ENCODE results near the gene NFE2. TPM values are rescaled to one million over a fixed set of nuclear protein-coding genes. Genes with fewer than 3 reads are reported as not detected.

NFE2 gene
- total RNA-seq, 1 donor, result 1.4 TPM

GRCh38 chr12:54277823-54278276 is 23.0 kb downstream of the NFE2 start:
- H2AFZ ChIP-seq (ENCODE audit: low read length), result no peak overlapping the region
- H3K9me3 ChIP-seq (ENCODE audit: low read depth, low read length), result no peaks in the 10 kb centered on the region
- H3K4me3 ChIP-seq (ENCODE audit: insufficient read depth, low read length), result peak overlapping the region; percentile 97
- peaks cover 22% of the 10 kb centered on the region for H4K20me1 ChIP-seq (ENCODE audit: insufficient read depth, low read length)
- H3K79me2 ChIP-seq (ENCODE audit: insufficient read depth, low read length), result peaks cover 88% of the 10 kb centered on the region
- peaks cover 28% of the 10 kb centered on the region for H3K36me3 ChIP-seq (ENCODE audit: insufficient read depth, low read length)
- peak; percentile 83 for DNase-seq (ENCODE audit: insufficient read length, low spot score, missing footprints)
- peaks cover 27% of the 10 kb centered on the region for H3K4me1 ChIP-seq (ENCODE audit: insufficient read depth, low read length)
- H3K27me3 ChIP-seq (ENCODE audit: insufficient read depth, low read length), result no peaks in the 10 kb centered on the region
- H3K4me2 ChIP-seq (ENCODE audit: insufficient read depth, low read length), result peak overlapping the region; percentile 99
- TF ChIP-seq CTCF (IDR thresholded peaks at IDR 0.05; ENCODE audit: extremely low read depth, low read depth, low read length), result no peak
- peak overlapping the region; percentile 99 for H3K27ac ChIP-seq (ENCODE audit: low read depth, low read length)

- H3K4me2 ChIP-seq (ENCODE audit: insufficient read depth, low read length), result no peak overlapping the region
- H3K79me2 ChIP-seq (ENCODE audit: insufficient read depth, low read length), result peaks cover 85% of the 10 kb centered on the region
- no peak for DNase-seq (ENCODE audit: insufficient read length, low spot score, missing footprints)
- no peaks in the 10 kb centered on the region for H3K27me3 ChIP-seq (ENCODE audit: insufficient read depth, low read length)
- no peak overlapping the region for H2AFZ ChIP-seq (ENCODE audit: low read length)
- peaks cover 7% of the 10 kb centered on the region for H4K20me1 ChIP-seq (ENCODE audit: insufficient read depth, low read length)
- TF ChIP-seq CTCF (IDR thresholded peaks at IDR 0.05; ENCODE audit: extremely low read depth, low read depth, low read length), result no peak
- H3K9me3 ChIP-seq (ENCODE audit: low read depth, low read length), result no peaks in the 10 kb centered on the region
- peak overlapping the region; percentile 31 for H3K27ac ChIP-seq (ENCODE audit: low read depth, low read length)
- peaks cover 14% of the 10 kb centered on the region for H3K36me3 ChIP-seq (ENCODE audit: insufficient read depth, low read length)
- H3K4me1 ChIP-seq (ENCODE audit: insufficient read depth, low read length), result peaks cover 13% of the 10 kb centered on the region
- H3K4me3 ChIP-seq (ENCODE audit: insufficient read depth, low read length), result no peak overlapping the region
Measured at GRCh38 chr12:54276368-54276767, 24.4 kb downstream of the NFE2 start.

GRCh38 chr12:54273981-54274380 is 26.8 kb downstream of the NFE2 start:
- Histone ChIP-seq H3K36me3 (ENCODE audit: insufficient read depth, low read length) (peaks cover 13% of the 10 kb centered on the region), H3K27ac (ENCODE audit: low read depth, low read length) (no peak overlapping the region), H3K79me2 (ENCODE audit: insufficient read depth, low read length) (peaks cover 88% of the 10 kb centered on the region), H3K27me3 (ENCODE audit: insufficient read depth, low read length) (no peaks in the 10 kb centered on the region), H3K4me2 (ENCODE audit: insufficient read depth, low read length) (no peak overlapping the region), H3K4me3 (ENCODE audit: insufficient read depth, low read length) (no peak overlapping the region), H2AFZ (ENCODE audit: low read length) (no peak overlapping the region), H3K4me1 (ENCODE audit: insufficient read depth, low read length) (peaks cover 12% of the 10 kb centered on the region), H4K20me1 (ENCODE audit: insufficient read depth, low read length) (no peaks in the 10 kb centered on the region), H3K9me3 (ENCODE audit: low read depth, low read length) (no peaks in the 10 kb centered on the region)
- TF ChIP-seq CTCF (IDR thresholded peaks at IDR 0.05; ENCODE audit: extremely low read depth, low read depth, low read length), result no peak
- no peak for DNase-seq (ENCODE audit: insufficient read length, low spot score, missing footprints)

GRCh38 chr12:54272214-54272613 is 28.6 kb downstream of the NFE2 start:
- TF ChIP-seq CTCF (IDR thresholded peaks at IDR 0.05; ENCODE audit: extremely low read depth, low read depth, low read length), result no peak
- no peak overlapping the region for H3K27ac ChIP-seq (ENCODE audit: low read depth, low read length)
- DNase-seq (ENCODE audit: insufficient read length, low spot score, missing footprints), result no peak
- H2AFZ ChIP-seq (ENCODE audit: low read length), result no peak overlapping the region
- H3K4me1 ChIP-seq (ENCODE audit: insufficient read depth, low read length), result no peaks in the 10 kb centered on the region
- H3K4me2 ChIP-seq (ENCODE audit: insufficient read depth, low read length), result no peak overlapping the region
- peaks cover 13% of the 10 kb centered on the region for H3K36me3 ChIP-seq (ENCODE audit: insufficient read depth, low read length)
- H3K79me2 ChIP-seq (ENCODE audit: insufficient read depth, low read length), result peaks cover 86% of the 10 kb centered on the region
- H3K4me3 ChIP-seq (ENCODE audit: insufficient read depth, low read length), result no peak overlapping the region
- no peaks in the 10 kb centered on the region for H4K20me1 ChIP-seq (ENCODE audit: insufficient read depth, low read length)
- H3K27me3 ChIP-seq (ENCODE audit: insufficient read depth, low read length), result no peaks in the 10 kb centered on the region
- no peaks in the 10 kb centered on the region for H3K9me3 ChIP-seq (ENCODE audit: low read depth, low read length)

Measured in osteoblast (primary cell).